ENCODE data around the gene RPGRIP1L. TPM values are rescaled to one million over a fixed set of nuclear protein-coding genes. Genes with fewer than 3 reads are reported as not detected.

Gene RPGRIP1L
- total and polyA plus RNA-seq, 9 of the 15 experiments (the other 6 are each of a cell fraction or from before 2014, with no cell fraction given): 3.2 to 7.7 (median 5.8) TPM

DNA sequence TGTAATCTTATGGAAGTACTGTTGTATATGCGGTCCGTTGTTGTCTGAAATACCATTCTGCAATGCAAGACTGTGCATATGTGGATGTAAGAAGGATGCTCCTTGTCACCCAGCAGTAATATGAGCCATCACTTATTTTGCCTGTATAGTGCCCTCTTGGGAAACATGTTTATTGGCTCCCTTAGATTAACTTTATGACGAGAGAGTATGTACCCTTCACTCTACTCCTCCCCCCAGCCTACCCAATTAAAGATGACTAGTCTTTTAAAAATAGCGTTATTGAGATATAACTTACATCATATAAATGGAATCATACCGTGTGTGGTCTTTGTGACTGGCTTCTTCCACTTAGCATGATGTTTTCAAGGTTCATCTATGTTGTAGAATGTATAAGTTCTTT, 33.9 kb upstream of the RPGRIP1L start:
- H3K4me1 ChIP-seq (replicated peaks in 1 of 2; ENCODE audit: control insufficient read depth in 2 of 2, insufficient read depth in 2 of 2, low read length in 2 of 2): peaks cover 0 to 3% of the 10 kb centered on the region in 2 experiments; a peak in 1 of 5 replicates

More for the DNA sequence above, 33.9 kb upstream of the RPGRIP1L start:
- no TSS peak for BruUV-seq (replicated peaks)
- DNase-seq (ENCODE audit: extremely low read depth in 1 of 4, low spot score in 3 of 4) (no peak), ATAC-seq (no peak), FAIRE-seq (no peak)
- no peak overlapping the region for H2AFZ ChIP-seq (ENCODE audit: low read depth, low read length)
- H4K20me1 ChIP-seq (replicated peaks; ENCODE audit: control insufficient read depth, insufficient read depth, low read length): peaks cover 8% of the 10 kb centered on the region; the same call in 1 of the 2 replicates
- no peaks in the 10 kb centered on the region for H3K9me3 ChIP-seq (replicated peaks; ENCODE audit: control insufficient read depth, insufficient read depth, low read depth, low read length)
- no peaks in the 10 kb centered on the region for H3K36me3 ChIP-seq (ENCODE audit: control insufficient read depth, insufficient read depth, low read length)
- intact Hi-C loops (cut with micrococcal nuclease) (no loop called here), in situ Hi-C loops (cut with MboI) (no loop called here)
- CTCF ChIA-PET (ENCODE audit: low intra/inter-chr PET ratio): no interaction called here
- H3K9me1 ChIP-seq (ENCODE audit: control insufficient read depth, insufficient read depth, low read length): no peaks in the 10 kb centered on the region
- H3K27me3 ChIP-seq (ENCODE audit: control insufficient read depth in 2 of 2, insufficient read depth in 2 of 2, low read length in 2 of 2): no peaks in the 10 kb centered on the region
- POLR2A ChIA-PET: no interaction called here
- no peaks in the 10 kb centered on the region for H3K79me2 ChIP-seq (ENCODE audit: control insufficient read depth, insufficient read depth, low read length)
- no peak overlapping the region for H3K4me2 ChIP-seq (ENCODE audit: insufficient read depth, low read length)
- H3K9ac ChIP-seq (ENCODE audit: insufficient read depth in 1 of 2, low read depth in 2 of 2, low read length in 2 of 2): no peak overlapping the region
- no peak overlapping the region for H3K27ac ChIP-seq (ENCODE audit: extremely low read depth, low read depth, low read length)
- 35% methylated on average over 5 of the region's 5 CpGs for WGBS (ENCODE audit: insufficient coverage, low coverage, missing lambda C conversion rate)
- TF ChIP-seq ARID1B (IDR thresholded peaks at IDR 0.05) (no peak), ZNF584 (CRISPR knock-in tag; IDR thresholded peaks at IDR 0.05; ENCODE audit: low read depth) (no peak), CBX3 (IDR thresholded peaks at IDR 0.05; ENCODE audit: borderline replicate concordance in 1 of 2, low read length in 2 of 2) (no peak), POLR2A (conservative IDR thresholded peaks at IDR 0.05) (no peak), MTA3 (IDR thresholded peaks at IDR 0.05; ENCODE audit: borderline replicate concordance) (no peak), ATF7 (IDR thresholded peaks at IDR 0.05) (no peak), NR4A1 (CRISPR knock-in tag; IDR thresholded peaks at IDR 0.05) (no peak), NR4A1 (tag; IDR thresholded peaks at IDR 0.05) (no peak), DNMT1 (IDR thresholded peaks at IDR 0.05) (no peak), ZBTB8A (IDR thresholded peaks at IDR 0.05; ENCODE audit: partially characterized antibody) (no peak), POLR3A (IDR thresholded peaks at IDR 0.05; ENCODE audit: borderline replicate concordance, extremely low read depth, insufficient read depth, insufficient read length) (no peak), BRD9 (IDR thresholded peaks at IDR 0.05; ENCODE audit: low read depth, partially characterized antibody) (no peak), ZNF699 (CRISPR knock-in tag; IDR thresholded peaks at IDR 0.05; ENCODE audit: insufficient replicate concordance) (no peak)
- TF ChIP-seq, protein P1, sequence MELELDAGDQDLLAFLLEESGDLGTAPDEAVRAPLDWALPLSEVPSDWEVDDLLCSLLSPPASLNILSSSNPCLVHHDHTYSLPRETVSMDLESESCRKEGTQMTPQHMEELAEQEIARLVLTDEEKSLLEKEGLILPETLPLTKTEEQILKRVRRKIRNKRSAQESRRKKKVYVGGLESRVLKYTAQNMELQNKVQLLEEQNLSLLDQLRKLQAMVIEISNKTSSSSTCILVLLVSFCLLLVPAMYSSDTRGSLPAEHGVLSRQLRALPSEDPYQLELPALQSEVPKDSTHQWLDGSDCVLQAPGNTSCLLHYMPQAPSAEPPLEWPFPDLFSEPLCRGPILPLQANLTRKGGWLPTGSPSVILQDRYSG (tag; conservative IDR thresholded peaks at IDR 0.05; ENCODE audit: low read depth): no peak
- TF ChIP-seq, protein P2, sequence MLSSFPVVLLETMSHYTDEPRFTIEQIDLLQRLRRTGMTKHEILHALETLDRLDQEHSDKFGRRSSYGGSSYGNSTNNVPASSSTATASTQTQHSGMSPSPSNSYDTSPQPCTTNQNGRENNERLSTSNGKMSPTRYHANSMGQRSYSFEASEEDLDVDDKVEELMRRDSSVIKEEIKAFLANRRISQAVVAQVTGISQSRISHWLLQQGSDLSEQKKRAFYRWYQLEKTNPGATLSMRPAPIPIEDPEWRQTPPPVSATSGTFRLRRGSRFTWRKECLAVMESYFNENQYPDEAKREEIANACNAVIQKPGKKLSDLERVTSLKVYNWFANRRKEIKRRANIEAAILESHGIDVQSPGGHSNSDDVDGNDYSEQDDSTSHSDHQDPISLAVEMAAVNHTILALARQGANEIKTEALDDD (IDR thresholded peaks at IDR 0.05): no peak
- no peak overlapping the region for H3K4me3 ChIP-seq
